HCT116 (cell line): ENCODE measurements around the gene CCL24. TPM values are rescaled to one million over a fixed set of nuclear protein-coding genes. Genes with fewer than 3 reads are reported as not detected.

Source experiments
- ATAC-seq: fragments of 200-7000 bp; cut with Tn5 transposase; 2 replicates; pipeline ENCODE4 v1.9.1; 2020; ENCODE audit warnings: mild to moderate bottlenecking, moderate library complexity
- BruUV-seq: library from RNA; stranded (reverse); fragments of 400-500 nt; replicated peaks from 2 replicates; lab custom pipeline; 2021; lab: Mats Ljungman, UMichigan
- CTCF ChIA-PET: fragments of 300-600 bp; sonication (Branson Sonifier 250); formaldehyde crosslinking; loops from one replicate; lab custom pipeline; 2021; ENCODE audit warnings: antibody characterized with exemption; lab: Charles Lee
- POLR2A ChIA-PET: fragments of 300-600, 350-600 bp; sonication (Branson Sonifier 250); formaldehyde crosslinking; loops from one replicate; lab custom pipeline; 2021; ENCODE audit warnings: antibody characterized with exemption; lab: Charles Lee
- RAD21 ChIA-PET, 2 experiments: fragments of 300-600 bp; sonication (Branson Sonifier 250); formaldehyde crosslinking; loops; one replicate each; lab custom pipeline; 2023; ENCODE audit warnings: low total read pairs in 2 of 2; ENCODE audit not compliant: uncharacterized antibody in 2 of 2, unreplicated experiment in 2 of 2, low non-redundant PET in 1 of 2; lab: Charles Lee
- DNase-seq: peaks from one replicate; pipeline ENCODE4 v3.0.0-alpha.2; 2010; ENCODE audit warnings: low read depth, low spot score
- H2AFZ ChIP-seq: fragments of 200-600 bp; shearing (Covaris generic), sonication (generic); 2 replicates; pipeline ENCODE4 v1.6.1; 2017; ENCODE audit warnings: low read depth, mixed run types, mixed read lengths, antibody characterized with exemption, low read length; ENCODE audit not compliant: poor library complexity, severe bottlenecking
- H3K27ac ChIP-seq: 2 replicates; pipeline ENCODE4 v1.5.1; 2012; ENCODE audit warnings: low read depth, low read length
- H3K27me3 ChIP-seq: fragments of 200-600 bp; sonication (generic); 2 replicates; pipeline ENCODE4 v1.6.1; 2016; ENCODE audit warnings: mixed run types, low read length, mixed read lengths; ENCODE audit not compliant: insufficient read depth
- H3K36me3 ChIP-seq, 2 experiments: fragments of 200-500 bp in 1 of 2; fragments of 200-600 bp in 1 of 2; sonication (Bioruptor generic) in 1 of 2; sonication (generic) in 1 of 2; 2 replicates each; pipeline versions ENCODE4 v1.5.1 to v1.6.1; 2014 to 2016; ENCODE audit warnings: low read length in 2 of 2, inconsistent platforms in 1 of 2, mixed read lengths in 1 of 2, mixed run types in 1 of 2; ENCODE audit not compliant: insufficient read depth in 2 of 2, control insufficient read depth in 1 of 2
- H3K4me1 ChIP-seq, 2 experiments: fragments of 200-600 bp in 1 of 2; sonication (generic) in 1 of 2; 2 replicates each; pipeline versions ENCODE4 v1.5.1 to v1.6.1; 2012 to 2017; ENCODE audit warnings: low read length in 2 of 2, inconsistent platforms in 1 of 2, mild to moderate bottlenecking in 1 of 2, mixed read lengths in 1 of 2, mixed run types in 1 of 2, moderate library complexity in 1 of 2; ENCODE audit not compliant: insufficient read depth in 2 of 2, control insufficient read depth in 1 of 2
- H3K4me2 ChIP-seq: fragments of 200-600 bp; sonication (generic); 2 replicates; pipeline ENCODE4 v1.6.1; 2017; ENCODE audit warnings: mixed run types, low read length, mixed read lengths
- H3K4me3 ChIP-seq, 2 experiments: fragments of 200-600 bp in 1 of 2; sonication (generic) in 1 of 2; replicated peaks in 1 of 2; 2 replicates each; pipeline ENCODE4 v1.5.1; 2011 to 2016; ENCODE audit warnings: low read length in 2 of 2, control low read depth in 1 of 2, low read depth in 1 of 2, mild to moderate bottlenecking in 1 of 2, mixed read lengths in 1 of 2, mixed run types in 1 of 2
- H3K79me2 ChIP-seq: fragments of 200-600 bp; sonication (generic); 2 replicates; pipeline ENCODE4 v1.6.1; 2017; ENCODE audit warnings: mild to moderate bottlenecking, mixed run types, low read length, moderate library complexity, mixed read lengths; ENCODE audit not compliant: insufficient read depth
- H3K9ac ChIP-seq: fragments of 200-600 bp; sonication (generic); 2 replicates; pipeline ENCODE4 v1.6.1; 2016; ENCODE audit warnings: low read length, mixed read lengths
- H3K9me2 ChIP-seq: fragments of 200-600 bp; sonication (generic), shearing (Covaris generic); 2 replicates; pipeline ENCODE4 v1.6.1; 2017; ENCODE audit warnings: mixed run types, mild to moderate bottlenecking, moderate library complexity; ENCODE audit not compliant: insufficient read depth
- H3K9me3 ChIP-seq, 2 experiments: fragments of 200-500 bp in 1 of 2; fragments of 200-600 bp in 1 of 2; sonication (Bioruptor generic) in 1 of 2; sonication (generic) in 1 of 2; 2 replicates each; pipeline ENCODE4 v1.6.1; 2014 to 2017; ENCODE audit warnings: low read length in 2 of 2, mixed read lengths in 2 of 2, inconsistent platforms in 1 of 2, low read depth in 1 of 2, mild to moderate bottlenecking in 1 of 2, mixed run types in 1 of 2, moderate library complexity in 1 of 2; ENCODE audit not compliant: control insufficient read depth in 1 of 2, insufficient read depth in 1 of 2
- H4K20me1 ChIP-seq: fragments of 200-600 bp; sonication (generic), shearing (Covaris generic); 2 replicates; pipeline ENCODE4 v1.6.1; 2017; ENCODE audit warnings: mixed run types, mild to moderate bottlenecking, moderate library complexity; ENCODE audit not compliant: insufficient read depth
- CBX3 ChIP-seq: IDR thresholded peaks from 2 replicates; pipeline ENCODE4 v1.6.1; 2012; ENCODE audit warnings: low read depth
- CEBPB ChIP-seq: IDR thresholded peaks from 2 replicates; pipeline ENCODE4 v1.6.1; 2012; ENCODE audit warnings: low read depth
- EZH2phosphoT487 ChIP-seq: fragments of 200-600 bp; IDR thresholded peaks from 2 replicates; pipeline ENCODE4 v1.6.1; 2018; ENCODE audit warnings: antibody characterized with exemption, borderline replicate concordance
- FOSL1 ChIP-seq: IDR thresholded peaks from 2 replicates; pipeline ENCODE4 v1.6.1; 2012; ENCODE audit warnings: low read depth
- ZNF274 ChIP-seq: fragments of 200-500 bp; sonication (Bioruptor generic); IDR thresholded peaks from 2 replicates; pipeline ENCODE4 v1.6.1; 2014; ENCODE audit warnings: mild to moderate bottlenecking, low read depth, low read length, inconsistent platforms
- intact Hi-C: fragments of 100-400 bp; cut with micrococcal nuclease; formaldehyde crosslinking; loops from 2 replicates; pipeline ENCODE4 v1.10.0; 2022
- total RNA-seq: library from RNA; stranded (reverse); gene quantifications from one replicate; pipeline ENCODE4 v1.2.1, GENCODE V29; 2021; ENCODE audit not compliant: unreplicated experiment
- TF ChIP-seq, protein P1 (sequence below): IDR thresholded peaks from 2 replicates; pipeline ENCODE4 v1.6.1; 2012

CCL24 gene
- total RNA-seq, 1 experiment from 2014 or later: not detected

DNA sequence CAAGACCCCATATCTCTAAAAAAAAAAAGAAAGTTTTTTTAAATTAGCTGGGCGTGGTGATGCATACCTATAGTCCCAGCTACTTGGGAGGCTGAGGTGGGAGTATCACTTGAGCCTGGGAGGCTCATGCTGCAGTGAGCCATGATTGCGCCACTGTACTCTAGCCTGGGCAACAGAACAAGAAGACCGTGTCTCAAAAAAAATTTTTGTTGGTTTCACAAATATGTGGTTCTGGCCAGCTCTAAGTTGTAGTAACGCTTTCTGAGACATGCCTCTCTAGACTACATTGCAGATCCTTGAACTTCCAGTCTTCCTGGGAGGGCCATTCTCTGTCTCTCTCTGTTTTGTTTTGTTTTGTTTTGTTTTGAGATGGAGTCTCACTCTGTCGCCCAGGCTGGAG is 40.6 kb upstream of the CCL24 start:
- Histone ChIP-seq H3K4me1 (no peaks in the 10 kb centered on the region), H3K27ac (no peak overlapping the region), H4K20me1 (no peaks in the 10 kb centered on the region), H3K9me2 (no peaks in the 10 kb centered on the region), H3K4me2 (no peak overlapping the region), H3K4me3 (no peak overlapping the region), H3K9me3 (no peaks in the 10 kb centered on the region), H2AFZ (no peak overlapping the region), H3K36me3 (no peaks in the 10 kb centered on the region), H3K27me3 (no peaks in the 10 kb centered on the region), H3K9ac (no peak overlapping the region), H3K79me2 (no peaks in the 10 kb centered on the region)
- TF ChIP-seq, protein P1, sequence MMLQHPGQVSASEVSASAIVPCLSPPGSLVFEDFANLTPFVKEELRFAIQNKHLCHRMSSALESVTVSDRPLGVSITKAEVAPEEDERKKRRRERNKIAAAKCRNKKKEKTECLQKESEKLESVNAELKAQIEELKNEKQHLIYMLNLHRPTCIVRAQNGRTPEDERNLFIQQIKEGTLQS: no peak
- no peak for TF ChIP-seq CEBPB
- TF ChIP-seq CBX3: no peak
- TF ChIP-seq ZNF274: no peak
- TF ChIP-seq EZH2phosphoT487: no peak
- CTCF ChIA-PET: no interaction called here
- ATAC-seq (no peak), DNase-seq (no peak)
- POLR2A ChIA-PET: no interaction called here
- intact Hi-C loops: no loop called here
- BruUV-seq: no TSS peak
- RAD21 ChIA-PET: no interaction called here

DNA sequence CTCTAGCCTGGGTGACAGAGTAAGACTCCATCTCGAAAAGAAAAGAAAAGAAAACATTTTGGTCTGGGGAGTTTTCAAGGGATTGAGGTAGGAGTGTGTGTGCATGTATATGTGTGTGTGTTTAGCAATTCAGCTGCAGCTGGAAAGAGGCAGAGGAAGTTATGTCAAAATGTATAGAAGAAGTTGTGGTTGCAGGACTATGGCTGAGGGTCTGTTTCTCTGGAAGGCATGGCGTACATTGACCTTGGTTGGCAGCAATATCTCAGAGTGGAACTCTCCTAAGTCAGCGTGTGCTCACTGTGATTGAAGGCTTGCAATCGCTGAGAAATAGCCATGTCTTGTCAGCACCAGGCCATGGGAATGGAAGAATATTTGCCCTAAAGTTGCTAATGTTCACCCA is 36.6 kb upstream of the CCL24 start:
- Histone ChIP-seq H3K4me2 (no peak overlapping the region), H3K36me3 (no peaks in the 10 kb centered on the region), H3K79me2 (no peaks in the 10 kb centered on the region), H3K4me3 (no peak overlapping the region), H3K9me3 (no peaks in the 10 kb centered on the region), H3K9ac (no peak overlapping the region), H4K20me1 (no peaks in the 10 kb centered on the region), H3K27me3 (no peaks in the 10 kb centered on the region), H3K4me1 (no peaks in the 10 kb centered on the region), H3K9me2 (no peaks in the 10 kb centered on the region), H3K27ac (no peak overlapping the region)
- POLR2A ChIA-PET: no interaction called here
- no TSS peak for BruUV-seq
- no peak for ATAC-seq
- RAD21 ChIA-PET: no interaction called here
- TF ChIP-seq CEBPB (no peak), ZNF274 (no peak), FOSL1 (no peak), CBX3 (no peak)
- TF ChIP-seq, all 23 proteins: peak for 0
- H2AFZ ChIP-seq: no peak overlapping the region
- CTCF ChIA-PET: no interaction called here
- DNase-seq: no peak
- intact Hi-C loops: no loop called here
